HEK293T (cell line): ENCODE data around the gene NTSR1.

Experiments used
- ARNT ChIP-seq: fragments of 450-650 bp; IDR thresholded peaks from 2 replicates; pipeline ENCODE4 v1.6.1; 2017; ENCODE audit warnings: mild to moderate bottlenecking
- BHLHE40 ChIP-seq: fragments of 450-650 bp; IDR thresholded peaks from 2 replicates; pipeline ENCODE4 v1.6.1; 2016; ENCODE audit warnings: mild to moderate bottlenecking, moderate library complexity, borderline replicate concordance
- CTBP1 ChIP-seq: fragments of 450-650 bp; IDR thresholded peaks from 2 replicates; pipeline ENCODE4 v1.6.1; 2016; ENCODE audit warnings: borderline replicate concordance
- ELF4 ChIP-seq: fragments of 450-650 bp; IDR thresholded peaks from 2 replicates; pipeline ENCODE4 v1.6.1; 2017; ENCODE audit warnings: antibody characterized with exemption
- FOXA1 ChIP-seq: fragments of 450-650 bp; IDR thresholded peaks from 2 replicates; pipeline ENCODE4 v1.6.1; 2016; ENCODE audit warnings: mild to moderate bottlenecking
- FOXK2 ChIP-seq: fragments of 450-650 bp; IDR thresholded peaks from 2 replicates; pipeline ENCODE4 v1.6.1; 2016; ENCODE audit warnings: mild to moderate bottlenecking
- FOXM1 ChIP-seq: fragments of 450-650 bp; IDR thresholded peaks from 2 replicates; pipeline ENCODE4 v1.6.1; 2017; ENCODE audit warnings: mild to moderate bottlenecking, borderline replicate concordance
- LEF1 ChIP-seq: fragments of 450-650 bp; IDR thresholded peaks from 2 replicates; pipeline ENCODE4 v1.6.1; 2017; ENCODE audit warnings: mild to moderate bottlenecking, borderline replicate concordance
- NFRKB ChIP-seq: fragments of 450-650 bp; IDR thresholded peaks from 2 replicates; pipeline ENCODE4 v1.6.1; 2016; ENCODE audit warnings: mild to moderate bottlenecking, moderate library complexity
- PKNOX1 ChIP-seq: fragments of 450-650 bp; IDR thresholded peaks from 2 replicates; pipeline ENCODE4 v1.6.1; 2016
- SP1 ChIP-seq: fragments of 450-650 bp; IDR thresholded peaks from 2 replicates; pipeline ENCODE4 v1.6.1; 2017
- SUZ12 ChIP-seq: fragments of 450-650 bp; IDR thresholded peaks from 2 replicates; pipeline ENCODE4 v1.6.1; 2016; ENCODE audit warnings: mild to moderate bottlenecking
- TARDBP ChIP-seq: fragments of 450-650 bp; IDR thresholded peaks from 2 replicates; pipeline ENCODE4 v1.6.1; 2016
- ZNF384 ChIP-seq: fragments of 450-650 bp; IDR thresholded peaks from 2 replicates; pipeline ENCODE4 v1.6.1; 2016

- TF ChIP-seq SP1: no peak
- no peak for TF ChIP-seq SUZ12
- TF ChIP-seq PKNOX1: no peak
- no peak for TF ChIP-seq NFRKB
- TF ChIP-seq FOXA1: no peak
- TF ChIP-seq FOXK2: no peak
- TF ChIP-seq ZNF384: no peak
- no peak for TF ChIP-seq ARNT
- no peak for TF ChIP-seq LEF1
- no peak for TF ChIP-seq BHLHE40
- TF ChIP-seq ELF4: no peak
- no peak for TF ChIP-seq FOXM1
- no peak for TF ChIP-seq TARDBP
- TF ChIP-seq CTBP1: no peak
Measured at GRCh38 chr20:62667530-62668440, 40.9 kb upstream of the NTSR1 start.
